Stomach (tissue), 9 donors: Measurements from ENCODE around the gene ODAD2. TPM values are rescaled to one million over a fixed set of nuclear protein-coding genes. Genes with fewer than 3 reads are reported as not detected.
"Not testable (repeated sequence)": the region's sequence is repeated elsewhere in the genome, so short reads cannot be mapped to it uniquely, and the experiment has no call there.

Experiments used
- DNase-seq, 2 donors: peaks; one replicate each; pipeline versions ENCODE4 v3.0.0 to v3.0.0-alpha.2; 2013 to 2019
- H3K27ac ChIP-seq, 5 donors: fragments of 200-600 bp in 4 of 5; sonication (generic) in 4 of 5; one replicate each; pipeline ENCODE4 v1.5.1; 2013 to 2019; ENCODE audit warnings: mild to moderate bottlenecking in 1 of 5, moderate library complexity in 1 of 5
- H3K27me3 ChIP-seq, 3 donors: fragments of 200-600 bp; sonication (generic); one replicate each; pipeline ENCODE4 v1.5.1; 2017 to 2019; ENCODE audit warnings: mixed run types in 1 of 3
- H3K36me3 ChIP-seq, 4 donors: fragments of 200-600 bp; sonication (generic); 1 replicate in 3 of 4; 2 replicates in 1 of 4; pipeline ENCODE4 v1.5.1; 2016 to 2019
- H3K4me1 ChIP-seq, 4 donors: fragments of 200-600 bp; sonication (generic); one replicate each; pipeline ENCODE4 v1.5.1; 2016 to 2019
- H3K4me3 ChIP-seq, 4 donors: fragments of 200-600 bp; sonication (generic) in 3 of 4; one replicate each; pipeline ENCODE4 v1.5.1; 2016 to 2019; ENCODE audit warnings: mild to moderate bottlenecking in 1 of 4
- H3K9me3 ChIP-seq, 4 donors: fragments of 200-600 bp; sonication (generic); one replicate each; pipeline ENCODE4 v1.5.1; 2016 to 2019
- CTCF ChIP-seq, 7 experiments: fragments of 450-650 bp in 4 of 7; fragments of 200-600 bp in 3 of 7; sonication (generic) in 3 of 7; IDR thresholded peaks; one replicate each; pipeline ENCODE4 v1.5.1; 2016 to 2019; ENCODE audit warnings: antibody characterized with exemption in 7 of 7, control low read depth in 2 of 7, mild to moderate bottlenecking in 1 of 7
- EP300 ChIP-seq: sonication (generic); formaldehyde crosslinking; IDR thresholded peaks from one replicate; pipeline ENCODE4 v1.6.1; 2017; ENCODE audit warnings: antibody characterized with exemption
- POLR2A ChIP-seq, 4 donors: fragments of 450-650 bp; IDR thresholded peaks; one replicate each; pipeline ENCODE4 v1.6.1; 2016; ENCODE audit warnings: antibody characterized with exemption in 4 of 4, control low read depth in 2 of 4, mild to moderate bottlenecking in 1 of 4, moderate library complexity in 1 of 4
- POLR2AphosphoS5 ChIP-seq, 3 donors: sonication (generic); formaldehyde crosslinking; IDR thresholded peaks; one replicate each; pipeline ENCODE4 v1.6.1; 2016; ENCODE audit warnings: antibody characterized with exemption in 3 of 3
- WGBS, 5 donors: extraction: QIAGEN DNeasy Blood & Tissue Kit in 3 of 5; methylation state at CpG; one replicate each; pipeline versions ENCODE4 v1.1.5 to v1.1.7; 2013 to 2018; 5-methylcytosine and 5-hydroxymethylcytosine counted together
- intact Hi-C: fragments of 100-400 bp; cut with DNase I; formaldehyde crosslinking; loops from one replicate; pipeline ENCODE4 v1.15.1; 2023; ENCODE audit warnings: low total_unique reads
- polyA plus RNA-seq, 3 donors: library from polyadenylated mRNA; stranded (reverse); fragments of 200-250 nt; gene quantifications; one replicate each; pipeline ENCODE4 v1.2.3, GENCODE V29; 2013
- total RNA-seq, 5 donors: library from RNA; depleted of rRNA; stranded (reverse); fragments of >200 nt; gene quantifications; one replicate each; pipeline versions ENCODE4 v1.1.0 to v1.2.3, GENCODE V29; 2014 to 2016
- donor health status: healthy with polysubstance abuse.
- donor health status: Bipolar disorder and iron deficiency.
- donor health status: healthy.

The ODAD2 gene
- total and polyA plus RNA-seq, 8 donors = 0.05 to 0.37 (median 0.12) TPM; not detected in 5

- H3K36me3 ChIP-seq = no peaks in the 10 kb centered on the region
- peak overlapping the region; percentile 46 to 87 (median 65) for H3K4me3 ChIP-seq
- peaks cover 0 to 29% (median 23%) of the 10 kb centered on the region in 3 donors for H3K27me3 ChIP-seq
- H3K9me3 ChIP-seq = no peaks in the 10 kb centered on the region
- DNase-seq = peak in 1 of 2 donors; percentile 77
- TF ChIP-seq POLR2A (IDR thresholded peaks at IDR 0.05) (no peak), CTCF (IDR thresholded peaks at IDR 0.05) (no peak), EP300 (no peak), POLR2AphosphoS5 (IDR thresholded peaks at IDR 0.05) (no peak)
- H3K27ac ChIP-seq = peak overlapping the region in 2 of 5 donors; percentile 66 to 74
- WGBS, 5 donors = 1 to 2% (median 1%) methylated on average over 39 to 62 of the region's 62 CpGs
- peaks cover 0 to 17% (median 15%) of the 10 kb centered on the region in 4 donors for H3K4me1 ChIP-seq
- intact Hi-C loops = no loop called here
Observed at GRCh38 chr10:27998178-27998953, 513 bp downstream of the ODAD2 start.

GRCh38 chr10:27997865-27998177, 1.1 kb downstream of the ODAD2 start:
- H3K27ac ChIP-seq = peak overlapping the region in 2 of 5 donors; percentile 66 to 74
- peaks cover 0 to 29% (median 23%) of the 10 kb centered on the region in 3 donors for H3K27me3 ChIP-seq
- intact Hi-C loops = no loop called here
- no peaks in the 10 kb centered on the region for H3K36me3 ChIP-seq
- no peak for DNase-seq
- no peak for TF ChIP-seq POLR2A (IDR thresholded peaks at IDR 0.05)
- no peak for TF ChIP-seq POLR2AphosphoS5 (IDR thresholded peaks at IDR 0.05)
- 6 to 12% (median 8%) methylated on average over 5 of the region's 5 CpGs for WGBS, 5 donors
- H3K4me3 ChIP-seq = peak overlapping the region; percentile 46 to 87 (median 65)
- no peaks in the 10 kb centered on the region for H3K9me3 ChIP-seq
- H3K4me1 ChIP-seq = peaks cover 0 to 17% (median 15%) of the 10 kb centered on the region in 4 donors

- H3K27ac ChIP-seq = no peak overlapping the region
- H3K4me1 ChIP-seq = peaks cover 0 to 17% (median 15%) of the 10 kb centered on the region in 4 donors
- no peaks in the 10 kb centered on the region for H3K9me3 ChIP-seq
- intact Hi-C loops = no loop called here
- WGBS, 5 donors = 63 to 78% (median 68%) methylated on average over 2 of the region's 2 CpGs
- no peak overlapping the region for H3K4me3 ChIP-seq
- TF ChIP-seq POLR2AphosphoS5 (IDR thresholded peaks at IDR 0.05) (no peak), POLR2A (IDR thresholded peaks at IDR 0.05) (no peak)
- peaks cover 0 to 28% (median 21%) of the 10 kb centered on the region in 3 donors for H3K27me3 ChIP-seq
- no peaks in the 10 kb centered on the region for H3K36me3 ChIP-seq
- DNase-seq = no peak
Observed at GRCh38 chr10:27995311-27995710, 3.6 kb downstream of the ODAD2 start.

DNA sequence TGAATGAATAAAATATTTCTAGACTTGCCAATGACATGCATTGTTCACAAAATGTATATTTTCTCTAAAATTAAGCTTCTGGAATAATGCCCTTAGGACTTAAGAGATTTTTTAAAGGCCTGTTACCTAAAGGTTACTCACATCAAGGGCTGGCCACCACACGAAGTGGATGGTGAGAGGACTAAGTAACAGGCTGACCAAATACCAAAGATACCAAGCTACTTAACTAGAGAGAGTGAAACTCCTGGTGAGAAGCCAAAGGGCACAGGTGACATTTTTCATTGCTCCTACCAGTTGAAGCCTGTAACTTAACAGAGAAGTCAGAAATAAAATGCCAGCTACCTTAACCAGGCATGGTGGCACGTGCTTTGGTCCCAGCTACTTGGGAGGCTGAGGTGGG, 9.5 kb downstream of the ODAD2 start:
- H3K4me3 ChIP-seq, DNase-seq, H3K4me1 ChIP-seq, H3K27ac ChIP-seq, H3K27me3 ChIP-seq, H3K36me3 ChIP-seq, H3K9me3 ChIP-seq, intact Hi-C loops: not testable (repeated sequence)
- 65 to 79% (median 71%) methylated on average over 2 of the region's 2 CpGs for WGBS, 5 donors

DNA sequence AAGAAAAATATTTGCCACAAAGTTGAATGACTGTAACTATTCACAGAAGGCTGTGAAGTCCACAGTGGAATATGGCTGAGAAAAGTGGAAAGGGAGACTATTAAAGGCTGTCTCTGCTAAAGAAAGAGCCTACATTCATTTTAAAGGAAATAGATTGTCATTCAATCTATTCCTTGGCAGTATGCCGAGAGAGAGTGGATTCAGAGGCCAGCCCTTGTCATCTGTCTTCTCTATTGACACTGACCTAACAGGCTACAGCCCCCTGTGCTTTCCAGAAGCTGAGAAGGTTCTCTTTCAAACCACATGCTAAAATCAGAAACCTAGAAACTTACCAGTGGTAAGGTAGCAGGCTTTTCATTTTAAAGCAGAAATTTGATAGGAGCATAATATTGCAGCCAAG, 12.1 kb downstream of the ODAD2 start:
- no peak for DNase-seq
- Histone ChIP-seq H3K27me3 (no peaks in the 10 kb centered on the region), H3K4me3 (no peak overlapping the region), H3K36me3 (no peaks in the 10 kb centered on the region), H3K27ac (no peak overlapping the region), H3K9me3 (no peaks in the 10 kb centered on the region), H3K4me1 (no peaks in the 10 kb centered on the region)
- no peak for TF ChIP-seq POLR2AphosphoS5 (IDR thresholded peaks at IDR 0.05)
- no peak for TF ChIP-seq CTCF (IDR thresholded peaks at IDR 0.05)
- TF ChIP-seq POLR2A (IDR thresholded peaks at IDR 0.05) = no peak
- no peak for TF ChIP-seq EP300
- intact Hi-C loops = no loop called here
- WGBS, 5 donors = 14 to 35% (median 20%) methylated on average over 1 of the region's 1 CpG
